Endometrium (tissue), 2 donors: ENCODE data around the gene RFXANK.
"Not testable (repeated sequence)": the region's sequence is repeated elsewhere in the genome, so short reads cannot be mapped to it uniquely, and the experiment has no call there.

ENCODE experiments used
- FAIRE-seq: peaks from 2 replicates; lab custom pipeline; 2012; peaks lifted over from hg19 to GRCh38; lab: Jason Lieb, UNC
- donor health status: control.
- donor health status: control.

RFXANK gene

DNA sequence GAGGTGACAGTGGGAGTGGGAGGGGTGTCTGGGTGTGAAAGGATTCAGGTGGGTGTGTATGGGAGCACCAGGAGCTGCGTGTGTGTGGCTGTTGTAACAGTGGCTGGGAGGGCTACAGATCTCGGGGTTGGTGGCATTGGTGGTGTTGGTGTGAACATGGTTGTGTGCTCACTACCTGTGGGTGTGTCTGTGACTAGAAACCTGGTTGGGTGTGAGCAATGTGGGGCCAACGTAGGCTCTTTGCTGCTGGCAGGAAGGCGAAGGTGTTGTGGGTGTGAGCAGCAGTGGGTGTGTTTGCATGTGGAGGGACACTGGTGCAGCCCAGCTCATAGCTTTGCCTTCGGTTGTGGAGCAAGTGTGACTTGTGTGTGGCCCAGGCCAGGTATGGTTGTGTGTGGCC is 14.9 kb downstream of the RFXANK start:
- no peak for FAIRE-seq

DNA sequence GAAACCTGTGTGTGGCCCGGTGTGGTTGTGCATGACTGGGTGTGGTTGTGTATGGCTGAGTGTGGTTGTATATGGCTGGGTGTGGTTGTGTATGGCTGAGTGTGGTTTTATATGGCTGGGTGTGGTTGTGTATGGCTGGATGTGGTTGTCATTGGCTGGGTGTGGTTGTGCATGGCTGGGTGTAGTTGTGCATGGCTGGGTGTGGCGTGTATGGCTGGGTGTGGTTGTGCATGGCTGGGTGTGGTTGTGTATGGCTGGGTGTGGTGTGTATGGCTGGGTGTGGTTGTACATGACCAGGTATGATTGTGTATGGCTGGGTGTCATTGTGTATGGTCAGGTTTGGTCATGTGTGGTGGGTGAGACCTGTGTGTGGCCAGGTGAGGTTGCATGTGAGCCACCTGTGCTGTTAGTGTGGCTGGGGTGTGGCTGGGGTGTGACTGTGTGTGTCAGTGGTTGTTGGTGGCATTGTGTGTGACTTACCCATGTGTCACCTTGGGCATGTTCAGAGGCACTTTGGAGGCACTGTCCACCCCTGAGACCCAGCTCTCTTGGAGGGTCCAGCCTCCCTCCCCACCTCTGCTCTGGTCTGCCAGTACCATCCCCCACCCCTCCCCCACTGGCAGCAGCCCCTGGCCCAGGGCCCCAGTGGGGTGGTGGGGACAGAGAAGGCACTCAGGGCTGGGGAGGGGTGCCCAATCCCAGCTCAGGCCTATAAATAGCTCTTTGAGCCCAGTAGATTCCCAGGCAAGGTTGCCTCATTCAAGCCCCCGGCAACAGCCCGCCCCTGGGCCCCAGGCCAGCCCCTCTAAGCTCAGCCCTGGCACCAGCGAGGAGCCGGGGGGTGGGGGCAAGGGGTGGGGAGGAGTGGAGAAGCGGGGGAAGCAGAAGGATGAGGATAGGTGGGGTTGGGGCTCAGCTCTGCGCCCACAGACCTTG is 15.8 kb downstream of the RFXANK start:
- no peak for FAIRE-seq

DNA sequence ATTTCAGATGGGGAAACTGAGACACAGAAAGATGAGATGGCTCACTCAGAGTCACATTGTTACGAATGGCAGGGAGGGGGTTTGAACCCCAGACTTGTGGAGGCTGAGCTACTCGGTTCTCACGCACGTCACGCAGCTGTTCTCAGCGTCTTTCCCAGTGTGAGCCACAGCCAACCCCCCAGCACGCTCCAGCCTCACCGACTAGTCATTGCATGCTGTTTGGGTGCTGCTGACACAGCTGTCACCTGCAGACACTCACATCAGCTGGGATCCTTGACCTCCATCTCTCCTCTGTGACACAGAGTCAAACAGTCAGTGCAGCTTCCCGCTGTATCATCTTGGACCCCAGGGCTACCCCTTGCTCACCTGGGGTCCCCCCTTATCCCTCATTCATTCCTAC is 17.3 kb downstream of the RFXANK start:
- no peak for FAIRE-seq

DNA sequence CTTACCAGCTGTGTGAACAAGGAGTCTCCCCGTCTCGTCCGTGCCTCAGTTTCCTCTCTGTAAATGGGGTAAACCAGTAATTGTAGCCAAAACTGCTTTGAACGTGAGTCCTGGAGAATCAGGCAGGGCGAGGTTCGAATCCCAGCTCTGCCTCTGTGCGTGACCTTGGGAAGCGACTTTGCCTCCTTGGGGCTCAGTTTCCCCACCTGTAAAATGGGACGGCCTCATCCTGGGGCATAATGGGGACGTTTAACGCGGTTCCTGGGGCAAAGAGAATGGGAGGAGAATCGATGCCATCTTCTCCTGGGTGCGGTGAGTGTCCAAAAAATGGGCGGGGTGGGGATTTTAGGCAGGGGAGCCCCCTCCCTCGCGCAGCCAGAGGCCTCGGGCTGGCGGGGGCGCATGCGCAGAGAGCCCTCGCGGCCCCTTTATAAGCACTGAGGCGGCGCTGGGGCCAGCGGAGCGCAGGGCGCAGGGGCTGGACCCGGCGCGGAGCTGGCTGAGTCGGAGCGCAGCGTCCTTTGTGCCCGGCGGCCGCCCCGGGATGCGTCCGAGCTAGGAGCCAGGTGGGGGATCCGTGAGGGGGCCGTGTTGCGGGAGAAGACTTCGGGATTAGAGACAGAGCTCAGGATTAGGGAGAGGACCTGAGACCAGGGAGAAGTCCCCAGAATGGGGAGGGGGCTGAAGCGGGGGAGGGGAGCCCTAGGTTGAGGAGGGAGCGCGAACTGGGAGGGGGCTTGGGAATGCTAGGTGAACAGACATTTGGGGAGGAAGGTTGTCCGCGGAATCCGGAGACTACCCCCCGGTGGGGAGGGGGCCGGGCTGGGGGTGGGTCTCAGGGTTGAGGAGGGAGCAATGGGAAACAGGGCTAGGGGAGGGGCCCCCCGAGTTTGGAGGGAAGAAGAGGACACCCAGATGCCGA is 19.7 kb downstream of the RFXANK start, which contains the start of gene NCAN:
Gene NCAN (plus strand): TSS at position 460 of the 922 bp plus-strand sequence. CDS start 4,996 bp downstream, outside the sequence.
- FAIRE-seq: no peak

DNA sequence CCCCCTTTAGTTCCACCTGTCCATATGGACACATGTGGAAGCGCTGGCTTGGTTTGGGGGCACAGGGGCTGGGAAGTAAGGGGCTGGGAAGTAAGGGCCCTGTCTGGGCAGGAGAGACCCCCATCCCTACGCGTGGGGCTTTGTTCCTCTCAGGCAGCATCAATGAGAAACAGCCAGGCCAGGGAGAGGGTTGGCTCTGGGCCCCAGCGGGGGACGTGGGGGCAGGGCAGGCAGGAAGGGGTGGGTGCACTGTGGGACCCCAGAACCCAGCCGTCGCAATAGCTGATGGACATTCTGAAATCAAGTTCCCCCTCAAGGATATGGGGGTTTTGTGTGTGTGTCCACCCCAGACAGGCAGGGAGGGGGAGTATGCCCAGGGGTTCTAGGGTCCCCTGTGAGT is 20.9 kb downstream of the RFXANK start:
- FAIRE-seq: no peak

DNA sequence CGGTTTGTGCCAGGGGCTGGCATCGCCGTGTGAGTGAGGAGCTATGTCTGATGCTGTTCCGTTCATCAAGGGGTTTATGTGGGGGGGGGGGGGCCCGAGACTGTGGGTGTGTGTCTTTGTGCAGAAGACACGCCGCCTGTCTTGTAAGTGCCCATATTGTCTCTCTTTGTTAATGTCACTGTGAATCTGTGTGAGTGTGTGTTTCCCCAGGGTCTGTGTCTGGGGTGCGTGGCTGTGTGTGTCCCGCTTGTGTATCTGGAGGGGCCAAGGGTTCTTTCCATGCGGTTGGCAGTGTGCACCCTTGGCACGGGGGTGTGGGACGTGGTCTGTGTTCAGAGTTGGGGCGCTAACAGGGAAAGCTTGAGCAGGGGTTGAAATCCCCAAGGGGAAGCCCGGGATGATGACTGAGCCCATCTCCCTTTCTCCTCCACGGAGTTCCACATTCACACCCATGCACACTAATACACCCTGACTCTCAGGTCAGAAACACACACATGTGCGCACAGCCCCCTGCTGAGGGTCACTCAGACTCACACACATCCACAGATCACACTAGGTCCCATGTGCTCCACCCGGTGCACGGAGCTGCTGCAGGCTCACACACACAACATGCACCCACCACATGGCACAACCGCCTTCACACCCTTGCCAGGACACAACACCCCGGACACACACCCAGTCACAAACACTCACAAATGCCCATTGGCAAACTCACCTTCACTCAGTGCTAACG is 21.5 kb downstream of the RFXANK start:
- no peak for FAIRE-seq

DNA sequence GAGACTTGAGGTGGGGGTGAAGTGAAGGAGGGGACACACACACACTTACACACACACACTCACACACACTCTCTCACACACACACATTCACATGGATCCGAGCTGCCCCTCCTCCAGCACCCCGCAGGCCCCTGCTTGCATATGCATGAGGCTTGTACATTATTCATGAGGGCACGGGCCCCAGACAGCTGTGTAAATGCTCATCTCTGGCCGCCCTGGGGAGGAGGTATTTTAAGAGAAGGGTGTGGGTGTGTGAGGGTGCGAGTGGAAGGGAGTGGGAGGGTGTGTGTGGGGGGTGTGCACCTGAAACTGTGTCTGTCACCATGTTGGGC is 22.1 kb downstream of the RFXANK start:
- FAIRE-seq: no peak

DNA sequence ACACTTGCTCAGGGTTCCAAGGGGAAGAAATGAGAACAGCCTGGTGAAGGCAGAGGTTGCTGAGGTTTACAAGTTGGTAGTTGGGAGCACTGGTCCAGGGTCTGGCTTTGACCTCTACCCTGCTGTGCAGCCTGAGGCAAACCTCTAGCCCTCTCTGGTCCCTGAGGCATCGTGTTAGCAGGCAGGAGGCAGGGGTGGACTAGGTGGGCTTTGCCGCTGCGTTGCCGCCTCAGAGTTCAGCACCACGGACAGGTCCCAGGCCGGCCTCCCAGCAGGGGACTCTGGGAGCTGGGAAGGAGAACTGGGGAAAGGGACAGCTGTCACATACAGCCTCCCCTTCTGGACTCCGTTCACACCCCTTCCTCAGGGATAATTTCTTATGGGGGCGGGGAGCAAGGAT is 22.8 kb downstream of the RFXANK start:
- FAIRE-seq: no peak

DNA sequence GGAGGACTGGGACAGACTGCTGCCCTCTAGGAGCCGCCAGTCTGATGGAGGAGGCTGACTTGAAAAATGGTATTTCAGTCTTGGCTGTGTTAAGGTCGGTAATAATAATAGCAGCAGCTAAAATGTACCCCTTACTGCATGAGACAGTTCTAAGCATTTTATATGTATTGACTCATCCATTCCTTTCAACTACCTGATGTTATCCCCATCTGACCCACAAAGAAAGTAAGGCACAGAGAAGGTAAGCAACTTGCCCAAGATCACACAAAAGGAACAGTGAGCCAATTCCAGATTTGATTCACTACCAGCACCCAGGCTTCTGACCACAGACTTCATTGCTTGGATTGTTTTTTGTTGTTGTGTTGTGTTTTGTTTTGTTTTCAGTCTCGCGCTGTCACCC is 23.7 kb downstream of the RFXANK start:
- no peak for FAIRE-seq

DNA sequence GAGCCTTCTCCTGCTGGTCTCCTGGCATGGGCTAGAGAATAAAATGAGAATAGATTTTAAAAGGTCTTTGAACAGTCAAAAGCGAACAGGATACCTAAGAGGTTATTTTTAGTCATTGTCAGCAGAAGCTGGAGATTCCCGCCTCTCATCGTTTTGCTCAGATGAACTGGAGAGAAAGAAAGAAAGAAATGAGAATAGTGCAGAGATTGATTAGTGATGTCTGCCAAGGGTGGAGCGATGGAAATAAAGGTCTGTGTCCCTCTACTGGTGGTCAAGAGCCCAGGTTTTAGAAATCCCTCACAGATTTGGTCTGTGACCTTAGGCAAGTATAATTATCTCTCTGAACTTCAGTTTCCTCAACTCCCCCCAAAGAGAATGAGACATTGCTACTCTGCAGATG is 25.0 kb downstream of the RFXANK start:
- FAIRE-seq: no peak

DNA sequence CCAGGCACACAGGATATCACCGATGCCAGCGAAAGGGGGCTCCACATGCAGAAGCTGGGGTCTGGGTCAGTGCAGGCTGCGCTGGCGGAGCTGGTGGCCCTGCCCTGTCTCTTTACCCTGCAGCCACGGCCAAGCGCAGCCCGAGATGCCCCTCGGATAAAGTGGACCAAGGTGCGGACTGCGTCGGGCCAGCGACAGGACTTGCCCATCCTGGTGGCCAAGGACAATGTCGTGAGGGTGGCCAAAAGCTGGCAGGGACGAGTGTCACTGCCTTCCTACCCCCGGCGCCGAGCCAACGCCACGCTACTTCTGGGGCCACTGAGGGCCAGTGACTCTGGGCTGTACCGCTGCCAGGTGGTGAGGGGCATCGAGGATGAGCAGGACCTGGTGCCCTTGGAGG is 26.9 kb downstream of the RFXANK start:
- FAIRE-seq: no peak

DNA sequence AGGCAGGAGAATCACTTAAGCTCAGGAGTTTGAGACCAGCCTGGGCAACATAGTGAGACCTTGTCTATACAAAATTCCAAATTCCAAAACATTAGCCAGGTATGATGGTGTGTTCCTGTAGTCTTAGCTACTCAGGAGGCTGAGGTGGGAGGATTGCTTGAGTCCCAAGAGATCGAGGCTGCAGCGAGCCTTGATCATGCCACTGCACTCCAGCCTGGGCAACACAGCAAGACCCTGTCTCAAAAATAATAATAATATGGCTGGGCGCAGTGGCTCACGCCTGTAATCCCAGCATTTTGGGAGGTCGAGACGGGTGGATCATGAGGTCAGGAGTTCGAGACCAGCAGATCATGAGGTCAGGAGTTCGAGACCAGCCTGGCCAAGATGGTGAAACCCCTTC is 28.9 kb downstream of the RFXANK start:
- FAIRE-seq: not testable (repeated sequence)

DNA sequence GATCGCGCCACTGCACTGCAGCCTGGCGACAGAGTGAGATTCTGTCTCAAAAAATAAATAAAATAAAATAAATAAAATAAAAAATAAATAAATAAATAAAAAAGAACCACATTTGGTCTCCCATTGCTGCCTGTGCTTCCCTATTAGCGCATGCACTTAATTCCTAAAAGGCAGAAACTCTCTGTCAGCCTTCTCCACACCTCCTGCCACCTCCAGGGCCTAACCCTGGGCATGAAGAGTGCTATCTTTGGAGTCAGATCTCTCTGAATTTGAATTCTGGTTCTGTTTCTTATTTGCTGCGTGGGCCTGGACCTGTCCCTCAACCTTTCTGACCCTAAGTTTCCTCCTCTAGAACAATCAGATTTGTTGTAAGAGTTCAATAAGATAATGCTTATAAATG is 31.0 kb downstream of the RFXANK start:
- no peak for FAIRE-seq

DNA sequence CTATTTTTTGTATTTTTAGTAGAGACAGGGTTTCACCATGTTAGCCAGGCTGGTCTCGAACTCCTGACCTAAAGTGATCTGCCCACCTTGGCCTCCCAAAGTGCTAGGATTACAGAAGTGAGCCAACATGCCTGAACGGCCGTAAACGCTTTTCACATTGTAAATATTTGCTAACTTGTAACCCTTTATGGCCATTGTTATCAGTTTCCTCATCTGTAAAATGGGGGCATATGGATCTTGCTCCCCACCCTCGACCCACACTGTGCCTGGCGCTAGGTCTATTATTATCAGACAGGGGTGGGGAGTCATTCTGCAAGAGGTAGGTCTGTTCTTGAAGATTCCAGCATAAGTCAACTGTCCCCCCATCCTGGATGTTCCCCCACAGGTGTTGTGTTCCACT is 31.6 kb downstream of the RFXANK start:
- FAIRE-seq: no peak

DNA sequence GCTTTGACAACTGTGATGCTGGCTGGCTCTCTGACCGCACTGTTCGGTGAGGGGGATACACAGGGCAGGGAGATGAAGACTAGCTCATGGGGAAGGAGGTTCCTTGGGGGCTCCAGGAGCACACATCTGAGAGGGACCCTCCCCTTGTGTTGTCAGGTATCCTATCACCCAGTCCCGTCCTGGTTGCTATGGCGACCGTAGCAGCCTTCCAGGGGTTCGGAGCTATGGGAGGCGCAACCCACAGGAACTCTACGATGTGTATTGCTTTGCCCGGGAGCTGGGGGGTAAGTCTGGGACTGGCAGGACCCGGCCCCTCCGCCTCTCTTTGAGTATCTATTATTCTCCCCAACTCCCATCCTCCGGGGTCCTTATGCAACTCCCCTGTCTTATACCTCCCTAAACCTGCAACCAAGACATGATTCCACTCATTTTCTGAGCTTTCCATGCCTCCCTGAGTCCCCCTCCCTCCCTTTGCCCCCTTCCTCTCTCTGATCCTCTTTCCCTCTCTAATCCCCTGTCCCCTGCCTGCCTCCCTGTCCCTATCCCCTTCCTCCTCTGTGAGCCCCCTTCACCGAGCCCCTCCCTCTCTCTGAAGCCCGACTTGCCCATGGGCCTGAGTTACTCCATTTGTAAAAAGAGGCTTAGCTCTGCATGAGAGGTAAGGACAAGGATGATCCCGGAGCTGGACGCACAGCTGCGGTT is 32.2 kb downstream of the RFXANK start:
- no peak for FAIRE-seq

DNA sequence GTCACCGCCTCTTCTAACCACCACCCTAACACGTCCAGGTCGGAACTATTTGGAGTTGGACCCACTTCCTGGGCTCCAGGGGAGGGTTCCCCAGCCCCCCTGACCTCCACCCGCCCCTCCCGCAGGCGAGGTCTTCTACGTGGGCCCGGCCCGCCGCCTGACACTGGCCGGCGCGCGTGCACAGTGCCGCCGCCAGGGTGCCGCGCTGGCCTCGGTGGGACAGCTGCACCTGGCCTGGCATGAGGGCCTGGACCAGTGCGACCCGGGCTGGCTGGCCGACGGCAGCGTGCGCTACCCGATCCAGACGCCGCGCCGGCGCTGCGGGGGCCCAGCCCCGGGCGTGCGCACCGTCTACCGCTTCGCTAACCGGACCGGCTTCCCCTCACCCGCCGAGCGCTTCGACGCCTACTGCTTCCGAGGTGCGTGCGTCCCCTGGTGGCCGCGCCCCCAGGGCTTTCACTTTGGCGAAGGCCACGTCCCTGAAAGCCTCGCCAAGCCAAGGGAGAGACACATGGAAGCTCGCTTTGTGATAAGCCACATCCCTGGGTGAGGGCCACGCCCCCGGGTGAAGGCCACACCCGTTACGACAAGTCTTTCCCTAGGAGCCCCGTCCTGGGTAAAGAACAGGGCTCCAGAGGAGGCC is 32.9 kb downstream of the RFXANK start:
- no peak for FAIRE-seq

DNA sequence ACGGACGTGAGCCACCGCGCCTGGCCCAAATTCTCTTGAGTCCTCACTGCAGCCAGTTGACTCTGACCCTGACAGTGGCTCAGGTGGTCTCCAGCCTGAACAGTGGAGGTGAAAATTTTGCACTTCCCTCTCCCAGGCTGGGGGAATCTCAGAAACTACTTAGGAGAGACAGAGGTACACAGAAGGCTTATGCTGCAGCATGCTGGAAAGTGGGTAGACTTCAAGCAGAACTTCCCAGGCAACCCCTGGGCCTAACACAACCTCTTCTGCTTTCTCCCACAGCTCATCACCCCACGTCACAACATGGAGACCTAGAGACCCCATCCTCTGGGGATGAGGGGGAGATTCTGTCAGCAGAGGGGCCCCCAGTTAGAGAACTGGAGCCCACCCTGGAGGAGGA is 34.1 kb downstream of the RFXANK start:
- no peak for FAIRE-seq

DNA sequence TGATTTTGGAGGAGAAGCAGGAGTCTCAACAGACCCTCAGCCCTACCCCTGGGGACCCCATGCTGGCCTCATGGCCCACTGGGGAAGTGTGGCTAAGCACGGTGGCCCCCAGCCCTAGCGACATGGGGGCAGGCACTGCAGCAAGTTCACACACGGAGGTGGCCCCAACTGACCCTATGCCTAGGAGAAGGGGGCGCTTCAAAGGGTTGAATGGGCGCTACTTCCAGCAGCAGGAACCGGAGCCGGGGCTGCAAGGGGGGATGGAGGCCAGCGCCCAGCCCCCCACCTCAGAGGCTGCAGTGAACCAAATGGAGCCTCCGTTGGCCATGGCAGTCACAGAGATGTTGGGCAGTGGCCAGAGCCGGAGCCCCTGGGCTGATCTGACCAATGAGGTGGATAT is 34.6 kb downstream of the RFXANK start:
- no peak for FAIRE-seq

DNA sequence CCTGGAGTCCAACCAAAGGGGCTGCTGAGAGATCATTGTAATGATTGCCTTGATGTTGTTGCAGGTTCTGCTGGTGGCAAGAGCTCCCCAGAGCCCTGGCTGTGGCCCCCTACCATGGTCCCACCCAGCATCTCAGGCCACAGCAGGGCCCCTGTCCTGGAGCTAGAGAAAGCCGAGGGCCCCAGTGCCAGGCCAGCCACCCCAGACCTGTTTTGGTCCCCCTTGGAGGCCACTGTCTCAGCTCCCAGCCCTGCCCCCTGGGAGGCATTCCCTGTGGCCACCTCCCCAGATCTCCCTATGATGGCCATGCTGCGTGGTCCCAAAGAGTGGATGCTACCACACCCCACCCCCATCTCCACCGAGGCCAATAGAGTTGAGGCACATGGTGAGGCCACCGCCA is 35.2 kb downstream of the RFXANK start:
- FAIRE-seq: no peak

DNA sequence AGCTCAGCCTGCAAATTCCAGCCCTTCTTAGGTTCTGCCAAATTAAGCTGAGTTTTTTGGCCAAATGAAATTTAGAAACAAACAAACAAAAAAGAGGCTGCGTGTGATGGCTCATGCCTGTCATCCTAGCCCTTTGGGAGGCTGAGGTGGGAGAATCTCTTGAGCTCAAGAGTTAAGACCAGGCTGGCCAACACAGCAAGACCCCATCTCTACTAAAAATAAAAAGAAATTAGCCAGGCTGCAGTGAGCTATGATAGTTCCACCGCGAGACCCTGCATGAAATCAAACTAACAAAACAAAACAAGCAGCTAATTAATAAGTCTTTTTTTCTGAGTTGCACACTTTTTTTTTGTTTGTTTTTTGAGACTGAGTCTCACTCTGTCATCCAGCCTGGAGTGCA is 37.6 kb downstream of the RFXANK start:
- FAIRE-seq: no peak

DNA sequence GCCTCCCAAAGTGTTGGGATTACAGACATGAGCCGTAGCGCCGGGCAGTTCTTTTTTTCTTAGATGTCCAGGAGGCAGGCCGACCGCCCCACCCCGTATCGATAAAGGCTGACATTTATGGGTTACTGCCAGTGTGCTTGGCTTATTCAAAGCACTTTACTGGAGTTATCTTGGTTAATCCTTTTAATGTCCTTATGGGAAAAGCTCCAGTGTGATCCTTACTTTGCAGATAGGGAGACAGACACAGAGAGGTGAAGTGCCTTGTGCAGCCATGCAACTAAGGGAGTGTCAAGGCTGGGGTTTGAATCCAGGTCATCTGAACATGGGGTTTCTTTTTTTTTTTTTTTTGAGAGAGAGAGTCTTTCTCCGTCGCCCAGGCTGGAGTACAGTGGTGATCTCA is 38.9 kb downstream of the RFXANK start:
- FAIRE-seq: no peak
